ENCODE measurements around the gene ZCCHC14. TPM values are rescaled to one million over a fixed set of nuclear protein-coding genes. Genes with fewer than 3 reads are reported as not detected.

ZCCHC14 gene
- total and polyA plus RNA-seq, 2 of the 13 experiments (the other 11 are each of a cell fraction or from before 2014, with no cell fraction given), result 12.4 to 12.5 TPM

GRCh38 chr16:87531418-87531817, 38.6 kb upstream of the ZCCHC14 start (continued):
- TF ChIP-seq ZSCAN21 (CRISPR knock-in tag; IDR thresholded peaks at IDR 0.05; ENCODE audit: borderline replicate concordance) (no peak), DZIP1 (CRISPR knock-in tag; IDR thresholded peaks at IDR 0.05) (0 out of 2 replicates have a peak, but pooled peaks have one; percentile 34), NFIC (IDR thresholded peaks at IDR 0.05; ENCODE audit: low read length) (no peak), DBP (CRISPR knock-in tag; IDR thresholded peaks at IDR 0.05; ENCODE audit: not compliant biosample characterization) (no peak), MAFF (IDR thresholded peaks at IDR 0.05; ENCODE audit: low read depth, low read length) (no peak), ZNF687 (CRISPR knock-in tag; IDR thresholded peaks at IDR 0.05) (peak; percentile 46), CEBPG (CRISPR knock-in tag; IDR thresholded peaks at IDR 0.05) (peak; percentile 68), HMGXB3 (CRISPR knock-in tag; IDR thresholded peaks at IDR 0.05; ENCODE audit: borderline replicate concordance) (no peak), ZNF136 (CRISPR knock-in tag; IDR thresholded peaks at IDR 0.05; ENCODE audit: low read depth) (no peak), ZNF703 (CRISPR knock-in tag; IDR thresholded peaks at IDR 0.05; ENCODE audit: borderline replicate concordance) (no peak), ZBTB4 (CRISPR knock-in tag; IDR thresholded peaks at IDR 0.05; ENCODE audit: borderline replicate concordance) (no peak), ZBTB7B (CRISPR knock-in tag; IDR thresholded peaks at IDR 0.05) (peak; percentile 39; the same call in 1 of the 2 replicates), HDAC2 (CRISPR knock-in tag; IDR thresholded peaks at IDR 0.05) (0 out of 2 replicates have a peak, but pooled peaks have one; percentile 44), ZNF143 (CRISPR knock-in tag; IDR thresholded peaks at IDR 0.05) (no peak)

Data from HepG2 (cell line).